Measurements from ENCODE around the gene FHOD3. TPM values are rescaled to one million over a fixed set of nuclear protein-coding genes. Genes with fewer than 3 reads are reported as not detected.

FHOD3 gene
- total and polyA plus RNA-seq, 2 donors (not counting 1 experiment from before 2014, with no cell fraction given): not detected

- Histone ChIP-seq H3K36me3 (replicated peaks in 1 of 2; ENCODE audit: control extremely low read depth in 1 of 2, control insufficient read depth in 1 of 2, extremely low read depth in 1 of 2, insufficient read depth in 2 of 2, low read length in 1 of 2) (no peaks in the 10 kb centered on the region), H3K27ac (ENCODE audit: low read length in 2 of 2) (no peak overlapping the region), H3K4me1 (ENCODE audit: control insufficient read depth in 2 of 2, insufficient read depth in 2 of 2, low read length in 2 of 2) (no peaks in the 10 kb centered on the region), H3K9me3 (ENCODE audit: control extremely low read depth in 1 of 3, control insufficient read depth in 2 of 3, insufficient read depth in 1 of 3, low read length in 2 of 3) (peaks cover 0 to 4% (median 0%) of the 10 kb centered on the region in 3 donors), H4K20me1 (ENCODE audit: control insufficient read depth, insufficient read depth, low read length, poor library complexity, severe bottlenecking) (no peaks in the 10 kb centered on the region), H3K4me2 (replicated peaks; ENCODE audit: low read depth, low read length, poor library complexity, severe bottlenecking) (no peak overlapping the region), H2AFZ (ENCODE audit: insufficient read depth, low read depth, low read length, poor library complexity, severe bottlenecking) (no peak overlapping the region), H3K27me3 (replicated peaks in 1 of 4; ENCODE audit: control extremely low read depth in 1 of 4, control insufficient read depth in 3 of 4, insufficient read depth in 4 of 4, low read length in 3 of 4) (no peaks in the 10 kb centered on the region), H3K4me3 (ENCODE audit: control extremely low read depth in 1 of 5, extremely low read depth in 1 of 5, insufficient read depth in 1 of 5, low read depth in 2 of 5, low read length in 4 of 5) (no peak overlapping the region), H3K79me2 (ENCODE audit: control insufficient read depth, insufficient read depth, low read length) (no peaks in the 10 kb centered on the region), H3K9ac (ENCODE audit: low read length) (no peak overlapping the region)
- Mint-ChIP-seq H3K4me3 (no peak overlapping the region), H3K27ac (no peak overlapping the region), H3K4me1 (no peaks in the 10 kb centered on the region), H3K9me3 (ENCODE audit: insufficient read depth) (no peaks in the 10 kb centered on the region), H3K27me3 (peaks cover 27% of the 10 kb centered on the region)
- CTCF ChIA-PET: no interaction called here
- 100% methylated on average over 1 of the region's 2 CpGs for WGBS (ENCODE audit: insufficient coverage)
- POLR2A ChIA-PET: no interaction called here
- DNase-seq (no peak), ATAC-seq (ENCODE audit: low read depth) (no peak)
- no peak for TF ChIP-seq EZH2 (IDR thresholded peaks at IDR 0.05; ENCODE audit: borderline replicate concordance, insufficient read depth, low read depth, low read length, poor library complexity, severe bottlenecking)
- no peak for TF ChIP-seq CTCF (IDR thresholded peaks at IDR 0.05)
- intact Hi-C loops (cut with micrococcal nuclease): no loop called here
Measured at GRCh38 chr18:36516726-36517125, 219.2 kb downstream of the FHOD3 start.

GRCh38 chr18:36518839-36519238 is 221.3 kb downstream of the FHOD3 start:
- Histone ChIP-seq H3K9me3 (ENCODE audit: control extremely low read depth in 1 of 3, control insufficient read depth in 2 of 3, insufficient read depth in 1 of 3, low read length in 2 of 3) (peaks cover 0 to 4% (median 0%) of the 10 kb centered on the region in 3 donors), H3K36me3 (replicated peaks in 1 of 2; ENCODE audit: control extremely low read depth in 1 of 2, control insufficient read depth in 1 of 2, extremely low read depth in 1 of 2, insufficient read depth in 2 of 2, low read length in 1 of 2) (no peaks in the 10 kb centered on the region), H2AFZ (ENCODE audit: insufficient read depth, low read depth, low read length, poor library complexity, severe bottlenecking) (no peak overlapping the region), H4K20me1 (ENCODE audit: control insufficient read depth, insufficient read depth, low read length, poor library complexity, severe bottlenecking) (no peaks in the 10 kb centered on the region), H3K79me2 (ENCODE audit: control insufficient read depth, insufficient read depth, low read length) (no peaks in the 10 kb centered on the region), H3K27me3 (replicated peaks in 1 of 4; ENCODE audit: control extremely low read depth in 1 of 4, control insufficient read depth in 3 of 4, insufficient read depth in 4 of 4, low read length in 3 of 4) (no peaks in the 10 kb centered on the region), H3K27ac (ENCODE audit: low read length in 2 of 2) (no peak overlapping the region), H3K4me1 (ENCODE audit: control insufficient read depth in 2 of 2, insufficient read depth in 2 of 2, low read length in 2 of 2) (no peaks in the 10 kb centered on the region), H3K4me3 (ENCODE audit: control extremely low read depth in 1 of 5, extremely low read depth in 1 of 5, insufficient read depth in 1 of 5, low read depth in 2 of 5, low read length in 4 of 5) (no peak overlapping the region), H3K4me2 (replicated peaks; ENCODE audit: low read depth, low read length, poor library complexity, severe bottlenecking) (no peak overlapping the region), H3K9ac (ENCODE audit: low read length) (no peak overlapping the region)
- H3K27ac Mint-ChIP-seq: no peak overlapping the region
- H3K4me3 Mint-ChIP-seq: no peak overlapping the region
- H3K4me1 Mint-ChIP-seq: no peaks in the 10 kb centered on the region
- peaks cover 36% of the 10 kb centered on the region for H3K27me3 Mint-ChIP-seq
- no peak for DNase-seq
- intact Hi-C loops (cut with micrococcal nuclease): no loop called here
- no peaks in the 10 kb centered on the region for H3K9me3 Mint-ChIP-seq (ENCODE audit: insufficient read depth)
- ChIA-PET CTCF (no interaction called here), POLR2A (no interaction called here)
- no peak for ATAC-seq (ENCODE audit: low read depth)
- 62% methylated on average over 3 of the region's 3 CpGs for WGBS (ENCODE audit: insufficient coverage)
- no peak for TF ChIP-seq CTCF (IDR thresholded peaks at IDR 0.05)
- no peak for TF ChIP-seq EZH2 (IDR thresholded peaks at IDR 0.05; ENCODE audit: borderline replicate concordance, insufficient read depth, low read depth, low read length, poor library complexity, severe bottlenecking)

Data from B cell (primary cell).